Kidney (tissue), 14 donors: ENCODE measurements around the gene DNAH2. TPM values are rescaled to one million over a fixed set of nuclear protein-coding genes. Genes with fewer than 3 reads are reported as not detected.
A peak's percentile ranks its signal among the peaks of the same experiment; 100 is the strongest.

Source experiments
- DNase-seq, 5 donors: peaks; one replicate each; pipeline ENCODE4 v3.0.0-alpha.2; 2013 to 2020
- FAIRE-seq: peaks from 2 replicates; lab custom pipeline; 2012; peaks lifted over from hg19 to GRCh38; lab: Jason Lieb, UNC
- H3K27ac ChIP-seq, 2 donors: one replicate each; pipeline ENCODE4 v1.7.0; 2013; ENCODE audit warnings: low read depth in 2 of 2, low read length in 2 of 2, inconsistent platforms in 1 of 2
- H3K27me3 ChIP-seq: one replicate; pipeline ENCODE4 v1.7.1; 2013; ENCODE audit warnings: low read length, inconsistent platforms; ENCODE audit not compliant: control insufficient read depth, insufficient read depth
- H3K36me3 ChIP-seq, 3 donors: one replicate each; pipeline versions ENCODE4 v1.7.0 to v1.7.1; 2013; ENCODE audit warnings: low read length in 3 of 3, control low read depth in 1 of 3, inconsistent platforms in 1 of 3; ENCODE audit not compliant: insufficient read depth in 3 of 3, control insufficient read depth in 2 of 3
- H3K4me1 ChIP-seq, 3 donors: one replicate each; pipeline versions ENCODE4 v1.7.0 to v1.7.1; 2013; ENCODE audit warnings: low read length in 3 of 3, inconsistent platforms in 1 of 3, low read depth in 1 of 3; ENCODE audit not compliant: control insufficient read depth in 2 of 3, insufficient read depth in 2 of 3
- H3K4me3 ChIP-seq, 3 donors: one replicate each; pipeline versions ENCODE4 v1.7.0 to v1.8.1; 2013; ENCODE audit warnings: low read length in 3 of 3, control low read depth in 1 of 3, inconsistent platforms in 1 of 3
- H3K9ac ChIP-seq, 3 donors: one replicate each; pipeline versions ENCODE4 v1.7.0 to v1.7.1; 2013; ENCODE audit warnings: low read length in 3 of 3, control low read depth in 1 of 3, inconsistent platforms in 1 of 3
- H3K9me3 ChIP-seq, 3 donors: one replicate each; pipeline versions ENCODE4 v1.7.0 to v1.7.1; 2013; ENCODE audit warnings: low read length in 3 of 3, control low read depth in 1 of 3, inconsistent platforms in 1 of 3; ENCODE audit not compliant: control insufficient read depth in 2 of 3, insufficient read depth in 1 of 3
- CTCF ChIP-seq: IDR thresholded peaks from 3 replicates; pipeline ENCODE4 v1.5.1; 2012; ENCODE audit warnings: mild to moderate bottlenecking, moderate library complexity, borderline replicate concordance; ENCODE audit not compliant: insufficient read depth; ENCODE audit errors: extremely low read depth
- intact Hi-C: fragments of 100-400 bp; cut with DNase I; formaldehyde crosslinking; loops from one replicate; pipeline ENCODE4 v1.11.1; 2022
- polyA plus RNA-seq: library from polyadenylated mRNA; stranded (reverse); fragments of 350-450 nt; fragmentation: Illumina TruSeq; extraction: RNeasy Lipid Tissue Mini Kit (QIAGEN cat#74804); gene quantifications from one replicate; pipeline ENCODE4 v1.2.3, GENCODE V29; 2014; ENCODE audit warnings: low read depth, low replicate concordance; ENCODE audit not compliant: insufficient read depth
- total RNA-seq: library from RNA; stranded (reverse); fragmentation: NEBNext Ultra II Directional; extraction: Animal tissue kit (Norgen Biotek cat#: 25700); gene quantifications from one replicate; pipeline ENCODE4 v1.2.1, GENCODE V29; 2021
- donor health status: control.
- donor health status: control.
- donor health status: control.
- donor health status: control.
- donor health status: control.
- donor health status: DM: yes; HTN: yes; CAD: no.
- donor health status: Normal renal cell carcinoma (clear cell type).

DNAH2 gene
- total and polyA plus RNA-seq, 2 donors from 2014 or later: 0.17 to 0.66 TPM

DNA sequence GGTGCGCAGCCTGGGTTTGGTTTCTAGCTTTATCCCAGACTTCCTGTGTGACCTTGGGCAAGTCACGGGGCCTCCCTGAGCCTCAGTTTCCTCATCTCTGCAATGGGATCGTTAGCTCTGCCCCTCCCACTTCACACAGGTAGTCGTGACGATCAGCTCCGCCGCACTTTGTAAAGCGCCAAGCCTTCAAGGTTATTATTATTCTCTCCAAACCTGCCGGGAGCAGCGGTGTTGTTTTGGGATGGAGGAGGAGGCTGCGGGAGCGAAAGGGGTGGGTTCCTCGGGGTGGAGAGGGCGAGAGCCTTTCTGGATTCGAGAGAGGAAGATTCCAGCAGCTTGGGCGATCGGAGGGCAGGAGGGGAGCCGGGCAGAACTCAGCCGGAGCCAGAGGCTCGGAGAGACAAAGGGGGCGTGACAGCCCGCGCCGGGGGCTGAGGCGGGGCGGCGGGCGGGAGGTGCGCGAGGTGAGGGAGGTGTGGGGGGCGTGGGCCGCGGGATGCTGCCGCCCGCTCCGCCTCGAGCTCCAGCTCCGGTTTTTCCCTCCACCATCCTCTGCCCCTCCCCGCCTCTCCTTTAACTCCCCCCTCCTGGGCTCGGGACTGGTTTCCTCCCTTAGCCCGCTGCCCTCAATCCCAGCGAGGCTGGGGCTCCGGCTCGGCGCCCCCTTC, 12.8 kb upstream of the DNAH2 start, which contains the start of gene EFNB3:
Gene EFNB3, plus strand, starts transcription at position 602 of the 668 bp plus-strand sequence. CDS start 397 bp downstream, outside the sequence.
- H3K27ac ChIP-seq: no peak within 1 kb of the TSS
- no peaks in the 10 kb centered on the region for H3K9me3 ChIP-seq
- intact Hi-C loops: no loop called here
- peak within 1 kb of the TSS in 1 of 3 donors; percentile 26 for H3K9ac ChIP-seq
- H3K4me1 ChIP-seq: peaks cover 0 to 4% (median 0%) of the 10 kb centered on the region in 3 donors
- H3K36me3 ChIP-seq: peaks cover 0 to 11% (median 0%) of the 10 kb centered on the region in 3 donors
- H3K4me3 ChIP-seq: peak within 1 kb of the TSS; percentile 14 to 35 (median 33)
- peak; percentile 78 to 88 (median 85) for DNase-seq
- FAIRE-seq: no peak
- H3K27me3 ChIP-seq: no peaks in the 10 kb centered on the region
- TF ChIP-seq CTCF: no peak

GRCh38 chr17:7705269-7706255, 12.0 kb upstream of the DNAH2 start:
- peaks cover 0 to 4% (median 0%) of the 10 kb centered on the region in 3 donors for H3K4me1 ChIP-seq
- H3K9ac ChIP-seq: peak overlapping the region in 1 of 3 donors; percentile 26
- H3K27ac ChIP-seq: no peak overlapping the region
- no peak for TF ChIP-seq CTCF
- no peaks in the 10 kb centered on the region for H3K9me3 ChIP-seq
- intact Hi-C loops: no loop called here
- DNase-seq: peak in 4 of 5 donors; percentile 41 to 77 (median 64)
- peak overlapping the region in 1 of 3 donors; percentile 33 for H3K4me3 ChIP-seq
- H3K36me3 ChIP-seq: peaks cover 0 to 11% (median 0%) of the 10 kb centered on the region in 3 donors
- H3K27me3 ChIP-seq: no peaks in the 10 kb centered on the region
- no peak for FAIRE-seq

DNA sequence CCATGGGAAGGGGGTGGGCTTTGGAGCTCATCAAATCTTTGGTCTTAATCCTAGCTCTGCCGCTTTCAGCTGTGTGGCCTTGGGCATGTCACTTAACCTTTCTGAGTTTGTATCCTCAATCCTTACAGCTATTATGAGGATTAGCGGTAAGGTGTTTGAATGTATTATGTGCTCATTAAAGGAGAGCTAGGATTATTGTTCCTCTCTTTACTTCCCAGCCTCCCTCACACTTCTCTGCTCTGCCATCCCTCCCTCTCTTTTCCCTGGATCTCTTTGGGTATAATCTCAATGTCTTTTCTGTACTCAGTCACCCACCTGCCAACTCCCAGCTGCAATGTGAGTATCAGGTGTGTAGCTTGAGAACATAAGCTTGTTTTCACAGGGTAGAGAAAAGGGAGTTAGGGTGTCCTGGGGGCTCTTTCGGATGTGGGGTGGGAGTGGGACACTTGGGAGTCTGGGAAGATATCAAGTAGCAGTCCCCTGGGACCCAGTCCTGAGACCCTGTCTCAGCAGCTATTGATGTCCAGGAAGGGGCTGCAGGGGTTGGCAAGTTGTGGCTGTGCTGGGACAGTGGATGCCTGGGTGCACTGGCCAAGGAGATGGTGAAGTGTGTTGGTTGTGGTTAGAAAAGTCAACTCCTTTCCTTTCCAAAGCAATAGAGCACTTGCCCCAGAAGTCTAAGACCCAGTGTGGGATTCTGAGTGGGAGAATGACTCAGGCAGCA, 10.8 kb upstream of the DNAH2 start:
- H3K27me3 ChIP-seq: no peaks in the 10 kb centered on the region
- no peak for TF ChIP-seq CTCF
- peaks cover 0 to 4% (median 0%) of the 10 kb centered on the region in 3 donors for H3K4me1 ChIP-seq
- DNase-seq (no peak), FAIRE-seq (no peak)
- intact Hi-C loops: no loop called here
- H3K9ac ChIP-seq: no peak overlapping the region
- H3K36me3 ChIP-seq: peaks cover 0 to 11% (median 0%) of the 10 kb centered on the region in 3 donors
- no peak overlapping the region for H3K27ac ChIP-seq
- no peaks in the 10 kb centered on the region for H3K9me3 ChIP-seq
- H3K4me3 ChIP-seq: no peak overlapping the region
